ENCODE results near the gene KRTAP2-1. TPM values are rescaled to one million over a fixed set of nuclear protein-coding genes. Genes with fewer than 3 reads are reported as not detected.
"Not testable (repeated sequence)": the region's sequence is repeated elsewhere in the genome, so short reads cannot be mapped to it uniquely, and the experiment has no call there.

The KRTAP2-1 gene
- total RNA-seq, 4 donors from 2014 or later = not detected

GRCh38 chr17:41061964-41062363 is 14.8 kb upstream of the KRTAP2-1 start:
- no peaks in the 10 kb centered on the region for H3K36me3 ChIP-seq
- in situ Hi-C loops (cut with MboI; ENCODE audit: low sequenced_read_pairs in 4 of 4) (loop anchor here in 1 of 4 donors (25.0 kb wide), 1 partner anchor 100 kb away; the partner anchor contains the start of gene KRT39), intact Hi-C loops (cut with DNase I; ENCODE audit: low total_unique reads) (no loop called here)
- H3K4me1 ChIP-seq = no peaks in the 10 kb centered on the region
- H3K4me3 ChIP-seq = no peak overlapping the region
- H3K27ac ChIP-seq = no peak overlapping the region
- ATAC-seq (no peak), DNase-seq (no peak)
- TF ChIP-seq CTCF (IDR thresholded peaks at IDR 0.05 in 4 of 5, conservative IDR thresholded peaks at IDR 0.05 in 1 of 5) (no peak), POLR2A (IDR thresholded peaks at IDR 0.05) (no peak)
- H3K27me3 ChIP-seq = peaks cover 0 to 17% (median 7%) of the 10 kb centered on the region in 3 donors
- no peaks in the 10 kb centered on the region for H3K9me3 ChIP-seq

- in situ Hi-C loops (cut with MboI; ENCODE audit: low sequenced_read_pairs in 4 of 4) (loop anchor here in 1 of 4 donors (25.0 kb wide), 1 partner anchor 98 kb away; the partner anchor contains the start of gene KRT39), intact Hi-C loops (cut with DNase I; ENCODE audit: low total_unique reads) (no loop called here)
- no peaks in the 10 kb centered on the region for H3K4me1 ChIP-seq
- DNase-seq = no peak
- H3K27ac ChIP-seq = no peak within 1 kb of the TSS
- no peak for TF ChIP-seq CTCF (IDR thresholded peaks at IDR 0.05 in 4 of 5, conservative IDR thresholded peaks at IDR 0.05 in 1 of 5)
- TF ChIP-seq POLR2A (IDR thresholded peaks at IDR 0.05) = no peak
- H3K27me3 ChIP-seq = peaks cover 0 to 21% (median 7%) of the 10 kb centered on the region in 3 donors
- ATAC-seq = no peak
- H3K36me3 ChIP-seq = no peaks in the 10 kb centered on the region
- H3K4me3 ChIP-seq = no peak within 1 kb of the TSS
- no peaks in the 10 kb centered on the region for H3K9me3 ChIP-seq
Measured at GRCh38 chr17:41060052-41060604, 13.0 kb upstream of the KRTAP2-1 start, which contains the start of gene KRTAP2-3. Gene KRTAP2-3 (minus strand): TSS chr17:41060114. CDS start chr17:41060050, 64 bp downstream.

GRCh38 chr17:41059276-41060051 is 12.3 kb upstream of the KRTAP2-1 start:
- H3K4me1 ChIP-seq; H3K9me3 ChIP-seq; DNase-seq; H3K36me3 ChIP-seq; H3K27ac ChIP-seq; intact Hi-C loops (cut with DNase I; ENCODE audit: low total_unique reads); ATAC-seq; H3K4me3 ChIP-seq: not testable (repeated sequence)
- peaks cover 0 to 21% (median 7%) of the 10 kb centered on the region in 3 donors for H3K27me3 ChIP-seq
- in situ Hi-C loops (cut with MboI; ENCODE audit: low sequenced_read_pairs in 4 of 4) = loop anchor here in 1 of 4 donors (25.0 kb wide), 1 partner anchor 97 kb away; the partner anchor contains the start of gene KRT39

- ATAC-seq = no peak
- no peak overlapping the region for H3K4me3 ChIP-seq
- no peaks in the 10 kb centered on the region for H3K4me1 ChIP-seq
- TF ChIP-seq POLR2A (IDR thresholded peaks at IDR 0.05) (no peak), CTCF (IDR thresholded peaks at IDR 0.05 in 4 of 5, conservative IDR thresholded peaks at IDR 0.05 in 1 of 5) (no peak)
- no peaks in the 10 kb centered on the region for H3K36me3 ChIP-seq
- intact Hi-C loops (cut with DNase I; ENCODE audit: low total_unique reads) = no loop called here
- no peak overlapping the region for H3K27ac ChIP-seq
- DNase-seq = no peak
- H3K9me3 ChIP-seq = no peaks in the 10 kb centered on the region
- H3K27me3 ChIP-seq = peaks cover 0 to 18% (median 7%) of the 10 kb centered on the region in 3 donors
- in situ Hi-C loops (cut with MboI; ENCODE audit: low sequenced_read_pairs in 4 of 4) = loop anchor here in 1 of 4 donors (25.0 kb wide), 1 partner anchor 96 kb away; the partner anchor contains the start of gene KRT39
Measured at GRCh38 chr17:41058741-41059140, 11.6 kb upstream of the KRTAP2-1 start.

- no peak for ATAC-seq
- peaks cover 0 to 18% (median 7%) of the 10 kb centered on the region in 3 donors for H3K27me3 ChIP-seq
- no peak overlapping the region for H3K4me3 ChIP-seq
- DNase-seq = no peak
- in situ Hi-C loops (cut with MboI; ENCODE audit: low sequenced_read_pairs in 4 of 4) = loop anchor here in 1 of 4 donors (25.0 kb wide), 1 partner anchor 95 kb away; the partner anchor contains the start of gene KRT39
- intact Hi-C loops (cut with DNase I; ENCODE audit: low total_unique reads) = no loop called here
- no peaks in the 10 kb centered on the region for H3K36me3 ChIP-seq
- no peak for TF ChIP-seq CTCF (IDR thresholded peaks at IDR 0.05 in 4 of 5, conservative IDR thresholded peaks at IDR 0.05 in 1 of 5)
- no peak for TF ChIP-seq POLR2A (IDR thresholded peaks at IDR 0.05)
- H3K27ac ChIP-seq = no peak overlapping the region
- no peaks in the 10 kb centered on the region for H3K4me1 ChIP-seq
- H3K9me3 ChIP-seq = peaks cover 0 to 5% (median 0%) of the 10 kb centered on the region in 3 donors
Measured at GRCh38 chr17:41057547-41057946, 10.4 kb upstream of the KRTAP2-1 start.

- H3K9me3 ChIP-seq; DNase-seq; H3K36me3 ChIP-seq; ATAC-seq; H3K27ac ChIP-seq; H3K4me3 ChIP-seq; intact Hi-C loops (cut with DNase I; ENCODE audit: low total_unique reads); H3K4me1 ChIP-seq: not testable (repeated sequence)
- in situ Hi-C loops (cut with MboI; ENCODE audit: low sequenced_read_pairs in 4 of 4) = loop anchor here in 1 of 4 donors (25.0 kb wide), 1 partner anchor 93 kb away; the partner anchor contains the start of gene KRT39
- H3K27me3 ChIP-seq = peaks cover 0 to 24% (median 7%) of the 10 kb centered on the region in 3 donors
Measured at GRCh38 chr17:41055130-41055529, 8.0 kb upstream of the KRTAP2-1 start, which contains the start of gene KRTAP2-2. Gene KRTAP2-2 (minus strand): TSS chr17:41055230. CDS start chr17:41055211, 19 bp downstream.

- H3K4me3 ChIP-seq; H3K27ac ChIP-seq; DNase-seq; H3K9me3 ChIP-seq; H3K4me1 ChIP-seq; H3K36me3 ChIP-seq; ATAC-seq; intact Hi-C loops (cut with DNase I; ENCODE audit: low total_unique reads): not testable (repeated sequence)
- in situ Hi-C loops (cut with MboI; ENCODE audit: low sequenced_read_pairs in 4 of 4) = loop anchor here in 1 of 4 donors (25.0 kb wide), 1 partner anchor 92 kb away; the partner anchor contains the start of gene KRT39
- peaks cover 0 to 27% (median 7%) of the 10 kb centered on the region in 3 donors for H3K27me3 ChIP-seq
Measured at GRCh38 chr17:41054556-41054955, 7.4 kb upstream of the KRTAP2-1 start.

Measured in gastrocnemius medialis (tissue), 4 donors.